Heart left ventricle (tissue), 16 donors: Measurements from ENCODE around the gene MRPS35. TPM values are rescaled to one million over a fixed set of nuclear protein-coding genes. Genes with fewer than 3 reads are reported as not detected.

Experiments
- ATAC-seq, 4 donors: fragments of 200-7000 bp; cut with Tn5 transposase; one replicate each; pipeline ENCODE4 v1.9.1; 2020 to 2022; ENCODE audit warnings: moderate library complexity in 4 of 4, mild to moderate bottlenecking in 3 of 4, moderate number of reproducible peaks in 1 of 4
- DNase-seq, 5 donors: peaks; one replicate each; pipeline ENCODE4 v3.0.0-alpha.2; 2020
- H3K27ac ChIP-seq, 12 donors: fragments of 200-600 bp; sonication (generic) in 4 of 12; one replicate each; pipeline versions ENCODE4 v1.5.0 to v1.8.0; 2016 to 2022; ENCODE audit warnings: mild to moderate bottlenecking in 2 of 12
- H3K27me3 ChIP-seq, 9 donors: fragments of 200-600 bp; sonication (generic) in 2 of 9; one replicate each; pipeline versions ENCODE4 v1.5.1 to v1.8.0; 2016 to 2022; ENCODE audit warnings: mild to moderate bottlenecking in 3 of 9
- H3K36me3 ChIP-seq, 9 donors: fragments of 200-600 bp; sonication (generic) in 2 of 9; one replicate each; pipeline versions ENCODE4 v1.5.0 to v1.8.0; 2018 to 2022; ENCODE audit warnings: mild to moderate bottlenecking in 2 of 9
- H3K4me1 ChIP-seq, 12 donors: fragments of 200-600 bp; sonication (generic) in 4 of 12; one replicate each; pipeline versions ENCODE4 v1.5.0 to v1.8.0; 2016 to 2022; ENCODE audit warnings: mild to moderate bottlenecking in 3 of 12
- H3K4me3 ChIP-seq, 12 donors: fragments of 200-600 bp; sonication (generic) in 4 of 12; one replicate each; pipeline versions ENCODE4 v1.5.0 to v1.8.0; 2017 to 2022; ENCODE audit warnings: mild to moderate bottlenecking in 9 of 12, moderate library complexity in 4 of 12
- H3K9me3 ChIP-seq, 12 donors: fragments of 200-600 bp; sonication (generic) in 4 of 12; one replicate each; pipeline versions ENCODE4 v1.5.0 to v1.8.0; 2016 to 2022; ENCODE audit warnings: mild to moderate bottlenecking in 1 of 12
- POLR2A ChIP-seq, 2 donors: fragments of 450-650 bp; IDR thresholded peaks; one replicate each; pipeline ENCODE4 v1.6.1; 2017; ENCODE audit warnings: antibody characterized with exemption in 2 of 2, mild to moderate bottlenecking in 2 of 2, moderate library complexity in 2 of 2
- WGBS, 4 donors: extraction: QIAGEN DNeasy Blood & Tissue Kit in 2 of 4; methylation state at CpG; one replicate each; pipeline versions ENCODE4 v1.1.5 to v1.1.7; 2013 to 2018; 5-methylcytosine and 5-hydroxymethylcytosine counted together
- intact Hi-C, 10 donors: fragments of 100-400 bp; cut with DNase I; formaldehyde crosslinking; loops; one replicate each; pipeline versions ENCODE4 v1.11.1 to v1.14.2; 2022
- polyA plus RNA-seq, 2 donors: library from polyadenylated mRNA; stranded (reverse); fragments of 200-250 nt; gene quantifications; one replicate each; pipeline ENCODE4 v1.2.3, GENCODE V29; 2013
- total RNA-seq, 9 donors: library from RNA; depleted of rRNA in 2 of 9; stranded (reverse); fragments of >200 nt in 2 of 9; fragmentation: NEBNext Ultra II Directional in 3 of 9; extraction: Animal tissue kit (Norgen Biotek cat#: 25700) in 3 of 9; gene quantifications; one replicate each; pipeline versions ENCODE4 v1.1.0 to v1.2.4, GENCODE V29; 2016 to 2023
- TF ChIP-seq, protein P1 (sequence below), 12 donors: fragments of 200-600 bp; sonication (generic) in 4 of 12; IDR thresholded peaks; one replicate each; pipeline versions ENCODE4 v1.5.0 to v1.8.0; 2018 to 2022; ENCODE audit warnings: antibody characterized with exemption in 12 of 12, mild to moderate bottlenecking in 5 of 12
- donor health status: ischemic (EF 13 %, LVEDD 7.1; RV severe dilation, severe dysfunction).
- donor health status: healthy with polysubstance abuse.
- donor health status: DM: no; HTN: yes; CAD: no.
- donor health status: DM: no; HTN: no; CAD: no.
- donor health status: ischemic (EF 25% LVEDD 6.9; RV normal size, moderate dysfunction).
- donor health status: ischemic (EF 25% LVEDD 5.7; RV mildly dilated, moderate dysfunction).
- donor health status: healthy.
- donor health status: DM: yes; HTN: yes; CAD: no.
- donor health status: ischemic (EF 35%, LVEDD 5.7; RV mildly dilated, moderate dysfunction).
- donor health status: nonischemic (EF 11% LVEDD 7.7; RV severe dilation, severe dysfunction).
- donor health status: DM: yes; HTN: yes; CAD: no.
- donor health status: PGD.
- donor health status: ischemic (EF 29% LVEDD 5.4; RV normal size, mild dysfunction).
- donor health status: nonischemic (EF 23%, LVEDD 6.1; RV moderate dilation, normal function).

MRPS35 gene
- total and polyA plus RNA-seq, 11 donors: 39.8 to 94.1 (median 59.6) TPM

DNA sequence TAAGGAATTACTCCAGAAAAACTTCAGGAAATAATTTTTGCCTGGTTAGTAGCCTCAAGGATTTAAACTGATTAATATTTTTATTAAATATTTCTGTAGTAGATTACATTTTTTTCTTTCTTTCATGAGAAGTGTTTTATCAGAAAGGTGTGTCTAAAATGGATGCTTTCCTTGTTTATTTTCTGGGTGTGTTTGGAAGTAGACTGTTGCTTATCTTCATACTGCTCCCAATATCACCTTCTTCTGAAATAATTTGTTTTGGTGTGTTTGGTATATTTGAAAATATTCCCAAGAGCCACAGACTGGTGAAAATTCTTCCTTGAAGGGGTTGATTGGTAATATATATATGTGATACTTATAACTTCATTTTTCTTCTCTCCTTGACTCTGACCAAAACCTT, 24.5 kb upstream of the MRPS35 start:
- no peak overlapping the region for H3K4me3 ChIP-seq
- ATAC-seq (no peak), DNase-seq (no peak)
- no peak overlapping the region for H3K27ac ChIP-seq
- H3K4me1 ChIP-seq: no peaks in the 10 kb centered on the region
- no peaks in the 10 kb centered on the region for H3K27me3 ChIP-seq
- no peaks in the 10 kb centered on the region for H3K9me3 ChIP-seq
- TF ChIP-seq POLR2A (IDR thresholded peaks at IDR 0.05): no peak
- TF ChIP-seq, protein P1, sequence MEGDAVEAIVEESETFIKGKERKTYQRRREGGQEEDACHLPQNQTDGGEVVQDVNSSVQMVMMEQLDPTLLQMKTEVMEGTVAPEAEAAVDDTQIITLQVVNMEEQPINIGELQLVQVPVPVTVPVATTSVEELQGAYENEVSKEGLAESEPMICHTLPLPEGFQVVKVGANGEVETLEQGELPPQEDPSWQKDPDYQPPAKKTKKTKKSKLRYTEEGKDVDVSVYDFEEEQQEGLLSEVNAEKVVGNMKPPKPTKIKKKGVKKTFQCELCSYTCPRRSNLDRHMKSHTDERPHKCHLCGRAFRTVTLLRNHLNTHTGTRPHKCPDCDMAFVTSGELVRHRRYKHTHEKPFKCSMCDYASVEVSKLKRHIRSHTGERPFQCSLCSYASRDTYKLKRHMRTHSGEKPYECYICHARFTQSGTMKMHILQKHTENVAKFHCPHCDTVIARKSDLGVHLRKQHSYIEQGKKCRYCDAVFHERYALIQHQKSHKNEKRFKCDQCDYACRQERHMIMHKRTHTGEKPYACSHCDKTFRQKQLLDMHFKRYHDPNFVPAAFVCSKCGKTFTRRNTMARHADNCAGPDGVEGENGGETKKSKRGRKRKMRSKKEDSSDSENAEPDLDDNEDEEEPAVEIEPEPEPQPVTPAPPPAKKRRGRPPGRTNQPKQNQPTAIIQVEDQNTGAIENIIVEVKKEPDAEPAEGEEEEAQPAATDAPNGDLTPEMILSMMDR (IDR thresholded peaks at IDR 0.05): no peak
- peaks cover 2 to 100% (median 90%) of the 10 kb centered on the region in 9 donors for H3K36me3 ChIP-seq
- intact Hi-C loops: no loop called here

DNA sequence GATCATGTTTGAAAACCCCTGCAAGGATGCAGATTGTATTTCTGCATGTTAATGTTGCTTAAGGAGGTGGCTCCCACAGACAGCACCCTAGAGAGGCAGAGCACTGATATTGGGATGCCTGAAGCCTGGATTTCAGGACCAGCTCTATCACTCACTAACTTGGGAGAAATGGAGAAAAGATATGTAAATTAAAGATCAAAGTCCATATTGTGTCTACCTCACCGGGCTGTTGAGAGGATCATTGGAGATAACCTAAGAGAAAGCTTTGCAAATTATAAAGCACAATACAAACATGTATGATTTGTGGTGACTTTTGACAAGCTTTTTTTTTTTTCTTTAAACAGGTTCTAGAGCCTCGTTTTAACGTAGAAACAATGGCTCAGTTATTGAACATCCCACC, 22.0 kb upstream of the MRPS35 start:
- H3K4me1 ChIP-seq: no peaks in the 10 kb centered on the region
- no peaks in the 10 kb centered on the region for H3K27me3 ChIP-seq
- DNase-seq (no peak), ATAC-seq (no peak)
- H3K36me3 ChIP-seq: peaks cover 2 to 100% (median 92%) of the 10 kb centered on the region in 9 donors
- no peaks in the 10 kb centered on the region for H3K9me3 ChIP-seq
- intact Hi-C loops: no loop called here
- TF ChIP-seq, protein P1 (IDR thresholded peaks at IDR 0.05): no peak
- TF ChIP-seq POLR2A (IDR thresholded peaks at IDR 0.05): no peak
- no peak overlapping the region for H3K4me3 ChIP-seq
- no peak overlapping the region for H3K27ac ChIP-seq
- 92 to 95% (median 95%) methylated on average over 3 of the region's 3 CpGs for WGBS, 4 donors

DNA sequence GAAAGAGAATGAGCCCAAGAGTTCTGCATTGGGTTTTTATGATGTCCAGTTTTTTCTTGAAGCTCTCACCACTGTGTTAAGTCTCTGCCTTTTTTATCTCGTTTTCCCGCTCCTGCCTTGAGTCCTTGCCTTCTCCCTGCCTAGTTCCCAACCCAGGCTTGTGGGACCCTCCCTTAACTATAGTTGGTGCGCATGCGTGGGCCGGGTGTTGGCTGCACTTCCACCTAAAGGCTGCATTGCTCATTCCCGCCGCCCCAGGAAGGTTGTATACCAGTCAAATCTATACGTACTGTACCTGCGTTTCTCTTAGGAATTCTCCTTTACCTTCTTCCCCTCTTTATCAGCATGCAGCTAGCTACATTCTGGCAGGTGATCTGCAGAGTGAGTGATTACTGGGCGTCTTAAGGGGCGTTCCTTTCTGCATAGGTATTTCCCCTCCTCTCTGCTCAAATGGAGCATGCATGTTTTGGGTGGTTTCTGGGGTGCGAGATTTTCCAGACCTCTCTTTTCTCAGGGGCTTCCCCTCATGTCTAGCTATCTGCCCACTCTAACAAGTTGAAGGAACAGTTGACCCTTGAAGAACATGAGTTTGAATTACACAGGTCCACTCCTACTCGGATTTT, 21.0 kb upstream of the MRPS35 start:
- TF ChIP-seq, protein P1 (IDR thresholded peaks at IDR 0.05): no peak
- no peak for TF ChIP-seq POLR2A (IDR thresholded peaks at IDR 0.05)
- ATAC-seq: no peak
- intact Hi-C loops: loop anchor here in 1 of 10 donors (10.0 kb wide), 1 partner anchor 375 kb away; no protein-coding TSS in a partner anchor
- Histone ChIP-seq H3K9me3 (no peaks in the 10 kb centered on the region), H3K27me3 (no peaks in the 10 kb centered on the region), H3K36me3 (peaks cover 2 to 100% (median 94%) of the 10 kb centered on the region in 9 donors), H3K4me1 (no peaks in the 10 kb centered on the region), H3K4me3 (no peak overlapping the region), H3K27ac (no peak overlapping the region)
- no peak for DNase-seq
- 93 to 96% (median 95%) methylated on average over 13 of the region's 13 CpGs for WGBS, 4 donors

DNA sequence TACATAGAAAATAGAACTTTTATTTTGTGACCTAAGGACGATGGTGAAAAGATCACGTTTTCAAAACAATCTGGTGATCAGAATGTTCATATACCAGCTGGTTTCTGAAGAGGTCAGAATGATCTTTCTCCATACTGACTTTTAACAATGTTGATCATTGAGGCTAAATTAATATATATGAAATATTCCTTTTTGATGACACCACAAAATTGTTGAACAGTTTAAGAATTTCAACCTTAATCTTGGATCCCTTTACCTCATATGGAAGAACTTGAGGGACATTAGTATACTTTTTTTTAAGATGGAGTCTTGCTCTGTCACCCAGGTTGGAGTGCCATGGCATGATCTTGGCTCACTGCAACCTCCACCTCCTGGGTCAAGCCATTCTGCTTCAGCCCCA, 17.2 kb upstream of the MRPS35 start:
- ATAC-seq (no peak), DNase-seq (no peak)
- no peaks in the 10 kb centered on the region for H3K27me3 ChIP-seq
- TF ChIP-seq POLR2A (IDR thresholded peaks at IDR 0.05): no peak
- TF ChIP-seq, protein P1 (IDR thresholded peaks at IDR 0.05): no peak
- no peaks in the 10 kb centered on the region for H3K4me1 ChIP-seq
- H3K36me3 ChIP-seq: peaks cover 2 to 98% (median 85%) of the 10 kb centered on the region in 9 donors
- intact Hi-C loops: loop anchor here in 1 of 10 donors (10.0 kb wide), 1 partner anchor 379 kb away; no protein-coding TSS in a partner anchor
- 86 to 93% (median 92%) methylated on average over 2 of the region's 2 CpGs for WGBS, 4 donors
- H3K4me3 ChIP-seq: no peak overlapping the region
- no peaks in the 10 kb centered on the region for H3K9me3 ChIP-seq
- no peak overlapping the region for H3K27ac ChIP-seq
